A549 (cell line): Measurements from ENCODE around the gene FRS3.

Source experiments
- POLR2A ChIP-seq: IDR thresholded peaks from 2 replicates; pipeline ENCODE4 v1.6.1; 2012; ENCODE audit warnings: mild to moderate bottlenecking, low read length
- RARB ChIP-seq: fragments of 250-450 bp; sonication (Bioruptor Pico); IDR thresholded peaks from 2 replicates; pipeline ENCODE4 v1.8.0; 2021; ENCODE audit warnings: mild to moderate bottlenecking, moderate library complexity
- TP53 ChIP-seq: fragments of 250-450 bp; sonication (Bioruptor Pico); IDR thresholded peaks from 2 replicates; pipeline ENCODE4 v1.5.0; 2021; ENCODE audit warnings: mild to moderate bottlenecking, moderate library complexity

- no peak for TF ChIP-seq POLR2A
- no peak for TF ChIP-seq RARB (CRISPR knock-in tag)
- TF ChIP-seq TP53 (CRISPR knock-in tag) = no peak
These were observed 9.7 kb upstream of the FRS3 start for GRCh38 chr6:41789390-41789724.
